ENCODE measurements around the gene CISD1.

CISD1 gene

GRCh38 chr10:58265249-58265648 is 3.7 kb upstream of the CISD1 start:
- in situ Hi-C loops (cut with MboI; ENCODE audit: low sequenced_read_pairs), result no loop called here

- in situ Hi-C loops (cut with MboI; ENCODE audit: low sequenced_read_pairs), result no loop called here
These were observed 2.7 kb upstream of the CISD1 start for GRCh38 chr10:58266003-58266825.

DNA sequence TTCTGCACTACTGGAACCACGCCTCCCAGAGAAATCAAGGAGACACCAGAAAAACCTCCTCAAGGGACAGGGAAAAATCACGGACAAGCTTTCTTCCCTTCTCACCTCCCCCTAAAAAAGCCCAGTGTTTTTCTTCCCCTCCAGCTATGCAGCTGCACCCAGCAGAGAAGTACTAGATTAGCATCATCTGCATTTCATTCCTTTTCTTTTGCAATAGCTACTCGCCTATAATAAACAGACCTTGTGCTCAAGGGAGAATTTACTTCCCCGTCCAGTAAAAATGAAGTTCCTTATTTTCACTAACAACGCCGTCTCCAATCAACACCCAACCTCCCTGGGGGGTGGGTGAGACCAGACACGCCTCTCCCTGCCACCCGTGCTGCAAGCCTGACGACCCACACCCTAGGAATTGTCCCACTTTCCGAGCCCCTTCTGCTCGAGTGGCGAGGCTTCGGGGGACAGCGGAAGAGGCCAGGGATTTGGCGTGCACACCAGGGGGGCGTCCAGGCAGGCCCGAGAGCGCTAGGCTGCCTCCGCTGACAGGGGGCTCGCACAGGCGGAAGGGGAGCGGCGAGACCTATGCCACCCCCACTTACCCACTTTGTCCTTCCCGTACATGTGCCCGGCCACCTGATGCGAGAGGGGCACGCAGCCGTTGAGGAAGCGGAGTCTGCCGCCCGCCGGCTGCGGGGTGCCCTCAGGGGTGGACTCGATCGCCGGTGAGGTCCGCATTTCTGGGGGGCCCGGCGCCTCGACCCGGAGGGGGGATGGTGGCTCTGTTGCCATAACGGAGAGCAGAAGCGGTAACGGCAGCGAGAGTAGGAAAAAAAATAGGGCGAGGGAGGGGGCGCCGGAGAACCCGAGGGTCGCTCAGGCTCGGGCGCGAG is 1.9 kb upstream of the CISD1 start:
- in situ Hi-C loops (cut with MboI; ENCODE audit: low sequenced_read_pairs), result no loop called here

DNA sequence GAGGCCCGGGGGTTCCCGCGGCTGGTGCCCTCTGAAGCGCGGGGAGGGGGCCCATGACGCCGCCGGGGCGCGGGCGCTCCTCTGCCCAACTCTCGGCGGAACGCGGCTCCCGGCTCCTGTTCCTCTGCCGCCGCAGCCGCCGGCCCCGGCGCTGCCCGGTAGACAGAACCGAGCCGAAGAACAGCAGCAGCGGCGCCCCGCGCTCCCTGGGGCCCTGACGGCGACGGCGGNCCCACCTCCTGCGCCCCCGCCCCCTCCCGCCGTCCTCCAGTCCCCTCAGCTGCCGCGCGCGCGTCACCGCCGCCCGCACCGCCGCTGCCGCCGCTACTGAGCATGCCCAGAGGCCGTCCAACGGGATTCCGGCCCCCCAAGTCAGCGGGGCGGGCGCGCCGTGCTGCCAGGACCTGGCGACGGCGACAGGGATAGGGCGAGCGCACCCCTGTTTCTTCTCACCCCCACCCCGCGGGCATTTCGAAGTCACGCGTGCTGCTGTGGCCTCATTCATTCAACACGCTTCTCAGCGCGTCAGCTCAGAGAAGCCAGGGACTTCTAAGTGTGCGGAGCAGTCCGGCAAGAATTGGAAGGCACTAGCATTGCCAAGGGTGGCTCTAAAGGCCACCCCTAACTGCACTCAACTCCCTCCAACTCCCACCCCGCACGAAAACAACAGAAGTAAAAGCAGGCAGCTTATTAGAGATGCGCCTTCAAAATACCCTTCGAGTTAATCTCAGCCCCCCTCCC is 1.1 kb upstream of the CISD1 start, which contains the start of gene IPMK:
IPMK (minus strand) TSS at position 182 of the 741 bp plus-strand sequence. CDS start 283 bp downstream, outside the sequence.
- in situ Hi-C loops (cut with MboI; ENCODE audit: low sequenced_read_pairs), result no loop called here

DNA sequence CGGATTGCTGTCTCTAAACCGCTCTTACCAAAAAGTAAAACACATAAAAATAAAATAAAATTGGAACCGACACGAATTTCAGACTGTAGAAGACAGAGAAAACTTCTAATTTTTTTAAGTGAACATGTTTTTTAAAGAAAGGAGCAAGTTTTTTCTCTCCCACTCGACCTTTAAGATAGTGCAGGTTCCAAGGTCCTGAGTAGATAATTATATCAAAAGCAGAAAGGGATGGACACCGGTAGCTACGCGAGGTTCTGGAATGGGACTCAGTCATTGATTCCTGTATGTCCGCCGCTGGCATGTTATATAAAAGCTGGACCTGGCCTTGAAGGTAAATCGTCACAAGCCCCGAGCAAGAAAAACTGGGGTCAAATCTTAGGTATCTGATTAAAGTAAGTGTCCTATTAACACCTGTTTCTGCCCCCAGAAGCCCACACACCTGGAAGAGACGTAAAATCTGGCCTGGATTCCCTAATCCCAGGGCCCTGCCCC is 462 bp upstream of the CISD1 start:
- in situ Hi-C loops (cut with MboI; ENCODE audit: low sequenced_read_pairs), result no loop called here

DNA sequence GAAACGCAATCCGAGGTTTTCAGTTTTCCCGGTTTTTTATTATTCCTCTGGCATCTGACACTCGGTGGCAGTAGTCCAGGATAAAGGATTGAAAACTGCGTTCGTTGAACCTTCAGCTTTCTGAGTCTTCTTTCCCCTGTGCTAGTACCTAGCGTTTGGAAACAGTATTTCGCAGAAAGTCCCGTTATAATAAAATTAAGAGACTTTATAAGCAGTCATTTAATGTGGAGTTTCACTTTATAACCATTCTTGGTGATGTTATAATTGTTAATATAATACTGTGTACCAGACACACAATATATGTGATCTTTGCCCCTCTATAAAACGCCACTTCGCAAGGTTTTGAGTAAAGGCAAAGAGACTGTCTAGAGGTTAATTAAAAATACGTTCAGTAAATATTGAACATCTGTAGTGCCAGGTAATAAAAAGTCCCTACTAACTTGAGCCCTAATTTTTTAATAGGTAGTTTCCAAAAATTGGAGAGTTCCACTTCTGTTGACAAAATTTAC is 874 bp downstream of the CISD1 start:
- in situ Hi-C loops (cut with MboI; ENCODE audit: low sequenced_read_pairs), result no loop called here

DNA sequence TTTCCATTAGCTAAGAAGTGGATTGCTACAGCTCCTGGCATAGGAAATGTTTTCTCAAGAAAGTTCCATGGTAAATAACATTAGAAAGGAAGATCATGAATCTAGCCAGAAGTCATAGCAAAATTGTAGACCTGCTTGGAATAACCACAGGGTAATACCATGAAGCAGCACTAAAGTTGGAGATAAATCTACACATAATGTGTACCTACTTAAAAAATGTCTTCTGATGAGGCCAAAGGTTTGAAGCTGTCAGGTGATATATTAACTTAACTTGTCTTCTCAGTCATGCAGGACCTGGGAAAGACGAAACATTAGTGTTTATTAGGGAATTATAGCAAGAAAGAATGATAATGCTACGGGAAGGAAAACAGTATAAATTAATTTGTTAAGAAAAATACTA is 6.3 kb downstream of the CISD1 start:
- in situ Hi-C loops (cut with MboI; ENCODE audit: low sequenced_read_pairs), result no loop called here

- in situ Hi-C loops (cut with MboI; ENCODE audit: low sequenced_read_pairs), result no loop called here
These were observed 6.9 kb downstream of the CISD1 start for GRCh38 chr10:58275908-58276307.

DNA sequence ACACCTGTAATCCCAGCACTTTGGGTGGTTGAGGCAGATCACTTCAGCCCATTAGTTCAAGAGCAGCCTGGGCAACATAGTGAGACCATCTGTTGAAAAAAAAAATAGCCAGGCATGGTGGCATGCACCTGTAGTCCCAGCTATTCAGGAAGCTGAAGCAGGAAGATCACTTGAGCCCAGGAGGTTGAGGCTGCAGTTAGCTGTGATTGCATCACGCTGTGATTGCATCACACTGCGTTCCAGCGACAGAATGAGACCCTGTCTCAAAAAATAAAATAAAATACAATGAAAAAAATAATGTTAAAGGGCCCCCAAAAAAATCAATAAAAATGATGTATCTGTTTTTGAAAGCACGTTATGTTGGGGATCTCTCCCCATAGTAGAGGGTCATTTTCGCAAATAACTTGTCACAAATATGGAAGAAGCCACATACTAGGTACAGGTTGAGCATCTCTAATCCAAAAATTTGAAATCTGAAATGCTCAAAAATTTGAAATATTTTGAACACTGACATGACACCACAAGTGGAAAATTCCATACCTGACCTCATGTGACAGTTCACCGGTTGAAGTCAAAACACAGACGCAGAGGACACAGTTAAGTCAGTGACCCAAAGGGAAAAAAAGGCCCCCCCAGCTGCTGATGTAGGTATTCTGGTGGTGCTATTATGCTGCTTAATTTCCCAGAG is 9.5 kb downstream of the CISD1 start:
- in situ Hi-C loops (cut with MboI; ENCODE audit: low sequenced_read_pairs), result no loop called here

DNA sequence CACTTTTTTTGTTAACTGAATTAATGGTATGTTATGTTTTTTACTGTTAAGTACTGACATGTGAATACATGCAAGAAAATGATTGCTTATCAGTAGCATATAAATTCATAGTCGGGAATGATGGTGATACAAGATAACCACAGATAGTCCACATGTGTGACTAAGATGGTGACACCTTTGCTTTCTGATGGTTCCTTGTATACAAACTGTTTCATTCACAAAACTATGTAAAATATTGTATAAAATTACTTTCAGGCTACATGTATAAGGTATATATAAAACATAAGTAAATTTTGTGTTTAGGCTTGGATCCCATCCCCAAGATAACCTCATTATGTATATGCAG is 10.0 kb downstream of the CISD1 start:
- in situ Hi-C loops (cut with MboI; ENCODE audit: low sequenced_read_pairs), result no loop called here

DNA sequence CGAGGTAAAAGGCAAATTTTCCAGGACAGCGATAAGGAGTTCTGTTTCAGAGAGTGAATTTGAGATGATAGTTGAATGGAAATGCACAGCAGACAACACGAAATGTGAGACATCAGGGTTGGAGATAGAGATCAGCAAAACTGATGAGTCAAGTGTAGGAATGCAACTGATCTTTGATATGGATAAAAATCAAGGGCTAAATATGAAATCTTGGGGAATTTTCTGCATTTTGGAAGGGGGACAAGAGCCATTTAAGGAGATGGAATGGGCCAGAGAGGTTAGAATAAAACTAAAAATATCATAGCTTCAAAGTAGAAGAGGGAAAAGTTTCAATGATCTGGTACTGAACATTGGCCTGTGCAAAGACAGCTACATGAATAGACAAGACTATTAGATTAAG is 11.5 kb downstream of the CISD1 start:
- in situ Hi-C loops (cut with MboI; ENCODE audit: low sequenced_read_pairs), result no loop called here

DNA sequence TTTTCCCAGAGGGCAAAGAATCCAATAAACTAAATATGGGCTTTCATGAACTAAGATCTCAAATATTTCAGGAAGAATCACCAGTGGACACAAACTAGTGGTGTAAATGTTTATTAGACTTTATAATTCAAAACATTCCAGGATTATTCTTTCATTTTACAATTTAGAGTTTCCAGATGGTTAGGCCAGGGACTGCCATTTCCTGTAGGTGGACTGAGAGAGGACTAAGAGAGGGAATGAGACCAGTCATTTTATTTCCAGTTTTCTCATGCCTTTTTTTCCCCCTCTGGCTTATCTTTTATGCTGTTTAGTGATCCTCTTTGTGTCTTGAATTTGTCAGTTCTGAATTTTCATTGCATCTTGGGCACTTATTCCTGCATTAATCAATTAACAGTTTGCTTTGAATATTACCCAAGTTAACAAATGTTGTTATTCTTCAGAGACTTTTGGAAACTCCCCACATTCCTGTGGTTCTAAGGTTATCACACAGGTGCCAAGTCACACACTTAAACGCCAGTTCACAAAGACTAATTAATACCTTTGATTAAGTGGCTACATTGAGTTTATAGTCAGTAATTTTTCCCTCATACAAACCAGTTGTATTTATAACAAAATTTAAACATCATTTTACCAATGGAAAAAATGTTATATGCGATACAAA is 12.3 kb downstream of the CISD1 start:
- in situ Hi-C loops (cut with MboI; ENCODE audit: low sequenced_read_pairs), result no loop called here

DNA sequence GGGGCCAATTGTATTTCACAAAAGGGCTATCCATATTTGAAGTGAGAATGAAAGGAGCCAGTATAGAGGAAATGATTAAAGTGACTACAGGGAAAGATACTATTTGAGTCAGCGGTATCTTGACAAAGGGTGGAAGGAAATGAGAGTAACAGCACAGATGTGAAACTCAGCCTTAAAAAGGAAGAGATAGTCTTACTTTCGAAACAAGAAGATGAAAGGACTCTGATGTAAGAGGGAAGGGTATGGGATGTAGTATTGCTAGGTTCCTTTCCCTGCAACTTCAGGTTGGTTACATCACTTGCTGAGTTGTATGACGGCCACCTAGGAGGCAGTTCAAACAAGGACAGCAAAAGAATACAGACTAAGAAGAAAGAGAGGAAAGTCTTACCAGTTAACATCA is 13.7 kb downstream of the CISD1 start:
- in situ Hi-C loops (cut with MboI; ENCODE audit: low sequenced_read_pairs), result no loop called here

DNA sequence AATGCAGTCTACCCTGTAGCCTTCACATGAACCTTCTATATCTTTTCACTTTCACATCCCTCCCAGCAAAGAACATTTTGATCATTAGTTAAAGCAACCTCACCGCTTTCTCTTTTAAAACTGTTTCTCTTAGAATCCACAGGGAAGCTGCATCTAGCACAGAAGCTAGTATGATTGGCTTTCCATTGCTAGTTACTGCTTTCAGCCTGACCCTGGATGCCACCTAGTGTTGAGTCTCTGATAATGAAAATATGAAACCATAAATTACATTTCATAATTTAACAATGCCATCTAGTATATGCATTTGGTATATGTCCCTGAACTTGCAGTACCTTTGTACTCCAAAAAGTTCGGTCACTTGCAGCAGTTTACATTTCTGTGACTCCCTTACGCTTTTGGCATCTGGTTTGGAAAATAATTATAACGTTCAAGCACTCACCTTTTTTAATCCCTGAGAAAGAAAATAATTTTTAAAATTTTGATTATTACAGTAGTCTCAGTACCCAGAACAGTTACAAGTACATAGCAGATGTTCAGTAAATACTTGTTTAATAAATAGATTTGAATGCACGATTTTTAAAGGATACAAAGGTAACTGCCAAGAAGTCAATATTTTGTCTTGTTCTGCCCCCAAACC is 22.7 kb downstream of the CISD1 start:
- in situ Hi-C loops (cut with MboI; ENCODE audit: low sequenced_read_pairs), result no loop called here

- in situ Hi-C loops (cut with MboI; ENCODE audit: low sequenced_read_pairs), result no loop called here
These were observed 25.0 kb downstream of the CISD1 start for GRCh38 chr10:58293989-58294388.

- in situ Hi-C loops (cut with MboI; ENCODE audit: low sequenced_read_pairs), result no loop called here
These were observed 30.6 kb downstream of the CISD1 start for GRCh38 chr10:58299580-58299979.

GRCh38 chr10:58300676-58301075 is 31.7 kb downstream of the CISD1 start:
- in situ Hi-C loops (cut with MboI; ENCODE audit: low sequenced_read_pairs), result no loop called here

DNA sequence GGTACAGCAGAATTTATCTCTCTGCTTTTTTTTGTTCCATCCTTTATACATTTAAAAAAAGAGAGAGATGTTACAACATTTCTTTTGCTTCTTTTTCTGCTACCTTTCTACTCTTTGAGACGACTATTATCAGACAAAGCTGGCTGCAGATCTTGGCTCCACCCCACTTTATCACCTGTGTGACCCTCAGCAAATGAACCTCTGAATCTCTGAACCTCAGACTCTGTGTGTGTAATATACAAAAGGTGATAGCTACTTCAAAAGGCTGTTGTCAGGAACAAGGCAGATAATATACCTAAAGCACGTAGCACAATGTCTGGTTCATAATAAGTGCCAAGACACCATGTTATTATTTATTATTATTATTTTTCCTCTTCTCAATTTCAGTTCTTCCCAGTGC is 33.3 kb downstream of the CISD1 start:
- in situ Hi-C loops (cut with MboI; ENCODE audit: low sequenced_read_pairs), result no loop called here

GRCh38 chr10:58304099-58304633 is 35.2 kb downstream of the CISD1 start:
- in situ Hi-C loops (cut with MboI; ENCODE audit: low sequenced_read_pairs), result no loop called here
